Colonic mucosa (tissue), 4 donors: ENCODE data around the gene CYP1A2. TPM values are rescaled to one million over a fixed set of nuclear protein-coding genes. Genes with fewer than 3 reads are reported as not detected.

Source experiments
- DNase-seq: peaks from one replicate; pipeline ENCODE4 v3.0.0-alpha.2; 2020
- H3K27ac ChIP-seq: fragments of 200-600 bp; one replicate; pipeline ENCODE4 v1.8.0; 2021
- H3K27me3 ChIP-seq: fragments of 200-600 bp; one replicate; pipeline ENCODE4 v1.8.0; 2021
- H3K36me3 ChIP-seq: fragments of 200-600 bp; one replicate; pipeline ENCODE4 v1.8.0; 2021
- H3K4me1 ChIP-seq: fragments of 200-600 bp; one replicate; pipeline ENCODE4 v1.8.0; 2021; ENCODE audit warnings: mild to moderate bottlenecking
- H3K4me3 ChIP-seq: fragments of 200-600 bp; one replicate; pipeline ENCODE4 v1.8.0; 2021
- H3K9ac ChIP-seq, 2 donors: one replicate each; pipeline ENCODE4 v1.7.0; 2013; ENCODE audit warnings: control low read depth in 2 of 2, low read depth in 2 of 2, low read length in 2 of 2
- H3K9me3 ChIP-seq: fragments of 200-600 bp; one replicate; pipeline ENCODE4 v1.8.0; 2021
- CTCF ChIP-seq: fragments of 200-600 bp; IDR thresholded peaks from one replicate; pipeline ENCODE4 v1.8.0; 2022; ENCODE audit warnings: antibody characterized with exemption, mild to moderate bottlenecking
- intact Hi-C: fragments of 100-400 bp; cut with DNase I; formaldehyde crosslinking; loops from one replicate; pipeline ENCODE4 v1.14.1; 2022
- total RNA-seq, 2 donors: library from RNA; stranded (reverse); fragmentation: NEBNext Ultra II Directional in 1 of 2; extraction: Animal tissue kit (Norgen Biotek cat#: 25700) in 1 of 2; gene quantifications; one replicate each; pipeline ENCODE4 v1.2.1, GENCODE V29; 2021
- donor health status: healthy.
- donor health status: DM: no; HTN: no; CAD: no.
- donor health status: DM: no; HTN: no; CAD: no.

Gene CYP1A2
- total RNA-seq, 2 donors from 2014 or later: not detected

GRCh38 chr15:74782259-74783071 lies 33.8 kb downstream of the CYP1A2 start:
- peak; percentile 45 for DNase-seq
- no peak for TF ChIP-seq CTCF
- intact Hi-C loops: loop anchor here (5.0 kb wide), 1 partner anchor 120 kb away; no protein-coding TSS in a partner anchor

DNA sequence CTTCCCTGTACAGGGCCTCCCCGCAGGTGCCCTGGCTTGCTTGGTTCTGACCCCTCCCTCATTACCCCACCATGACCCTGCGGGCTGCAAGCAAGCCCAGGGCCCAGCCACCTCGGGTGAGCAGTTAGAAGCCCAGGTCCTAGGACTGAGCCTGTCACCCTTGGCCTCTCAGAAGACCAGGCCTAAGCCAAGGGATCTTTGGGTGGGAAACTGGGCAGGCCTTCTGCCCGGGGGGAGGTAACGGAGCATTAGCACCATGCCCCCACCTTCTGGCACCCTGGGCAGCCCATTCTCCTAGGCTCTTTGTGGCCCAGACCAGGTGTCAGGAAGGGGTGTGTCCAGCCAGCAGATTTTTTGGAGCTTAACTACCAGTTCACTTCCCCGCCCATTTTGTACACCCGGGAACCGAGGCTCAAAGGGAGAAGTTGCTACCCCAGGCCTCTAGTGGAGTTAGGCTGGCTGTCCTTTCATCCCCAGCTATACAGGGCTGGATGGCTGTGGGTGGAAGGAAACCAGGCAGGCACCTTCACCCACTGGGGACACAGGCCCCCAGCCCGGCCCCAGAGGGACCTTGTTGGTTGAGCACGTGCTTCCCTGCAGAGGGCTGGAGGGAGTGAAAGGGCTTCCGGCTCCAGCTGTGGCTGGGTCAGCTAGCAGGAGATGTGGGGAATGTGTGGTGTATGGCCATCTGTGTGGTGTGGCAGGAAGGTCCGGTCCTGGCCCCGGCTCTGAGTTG lies 34.6 kb downstream of the CYP1A2 start:
- DNase-seq: peak; percentile 71
- peak overlapping the region; percentile 79 for H3K27ac ChIP-seq
- no peaks in the 10 kb centered on the region for H3K36me3 ChIP-seq
- no peaks in the 10 kb centered on the region for H3K27me3 ChIP-seq
- peak overlapping the region; percentile 70 for H3K4me3 ChIP-seq
- no peaks in the 10 kb centered on the region for H3K9me3 ChIP-seq
- peak overlapping the region; percentile 66 to 100 for H3K9ac ChIP-seq
- intact Hi-C loops: loop anchor here (5.0 kb wide), 1 partner anchor 119 kb away; no protein-coding TSS in a partner anchor
- no peak for TF ChIP-seq CTCF
- H3K4me1 ChIP-seq: peaks cover 36% of the 10 kb centered on the region

More at GRCh38 chr15:74782259-74783071, 33.8 kb downstream of the CYP1A2 start:
- Histone ChIP-seq H3K9ac (peak overlapping the region; percentile 66 to 100), H3K27ac (peak overlapping the region; percentile 79), H3K27me3 (no peaks in the 10 kb centered on the region), H3K9me3 (no peaks in the 10 kb centered on the region), H3K4me3 (peak overlapping the region; percentile 70), H3K36me3 (no peaks in the 10 kb centered on the region), H3K4me1 (peaks cover 33% of the 10 kb centered on the region)

- no peaks in the 10 kb centered on the region for H3K27me3 ChIP-seq
- H3K36me3 ChIP-seq: no peaks in the 10 kb centered on the region
- no peaks in the 10 kb centered on the region for H3K9me3 ChIP-seq
- H3K9ac ChIP-seq: peak overlapping the region; percentile 66 to 100
- TF ChIP-seq CTCF: no peak
- intact Hi-C loops: loop anchor here (5.0 kb wide), 1 partner anchor 119 kb away; no protein-coding TSS in a partner anchor
- peak overlapping the region; percentile 70 for H3K4me3 ChIP-seq
- peaks cover 41% of the 10 kb centered on the region for H3K4me1 ChIP-seq
- DNase-seq: no peak
- H3K27ac ChIP-seq: peak overlapping the region; percentile 79
Measured at GRCh38 chr15:74783808-74784175, 35.1 kb downstream of the CYP1A2 start.

DNA sequence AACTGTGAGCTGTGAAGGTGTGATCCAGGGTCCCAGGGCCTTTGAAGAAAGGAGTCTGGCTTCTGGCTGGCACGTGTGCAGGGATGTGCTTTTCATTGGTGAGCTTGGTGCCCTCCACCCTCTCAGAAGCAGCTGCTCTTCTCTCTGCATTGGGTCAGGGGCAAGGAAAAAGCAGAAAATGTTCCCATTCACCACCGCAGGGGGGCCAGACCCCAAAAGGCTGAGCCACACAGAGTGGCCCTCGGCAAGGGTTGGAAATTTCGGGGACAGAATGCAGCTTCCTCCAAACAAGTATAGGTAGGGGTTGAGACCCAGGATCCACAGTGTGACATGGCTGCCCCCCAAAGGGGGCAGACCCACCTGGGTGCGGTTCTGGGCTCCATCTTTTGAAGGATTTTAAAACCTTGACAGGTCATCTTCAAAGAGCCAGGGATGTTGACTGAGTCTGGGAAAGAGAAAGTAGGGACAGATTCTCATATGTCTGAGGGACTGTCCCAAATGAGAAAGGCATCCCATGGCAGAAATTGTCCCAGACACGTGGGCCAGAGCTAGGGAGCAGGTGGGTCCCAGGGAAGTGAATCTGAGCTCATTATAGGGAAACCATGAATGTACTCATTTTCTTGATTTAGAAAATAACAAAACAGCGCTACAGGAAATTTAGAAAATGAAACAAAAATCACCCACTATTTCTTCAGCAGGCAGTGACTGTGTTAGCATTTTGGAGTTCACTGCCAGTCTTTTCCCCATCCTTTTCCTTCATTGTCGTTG lies 36.0 kb downstream of the CYP1A2 start:
- intact Hi-C loops: loop anchor here (5.0 kb wide), 1 partner anchor 118 kb away; no protein-coding TSS in a partner anchor
- Histone ChIP-seq H3K9me3 (no peaks in the 10 kb centered on the region), H3K4me3 (peak overlapping the region; percentile 70), H3K4me1 (peaks cover 49% of the 10 kb centered on the region), H3K27ac (peak overlapping the region; percentile 71), H3K27me3 (no peaks in the 10 kb centered on the region), H3K9ac (peak overlapping the region; percentile 66 to 69), H3K36me3 (no peaks in the 10 kb centered on the region)
- no peak for TF ChIP-seq CTCF
- peak; percentile 19 for DNase-seq
